ENCODE data around the gene KCNQ1.

Gene KCNQ1

DNA sequence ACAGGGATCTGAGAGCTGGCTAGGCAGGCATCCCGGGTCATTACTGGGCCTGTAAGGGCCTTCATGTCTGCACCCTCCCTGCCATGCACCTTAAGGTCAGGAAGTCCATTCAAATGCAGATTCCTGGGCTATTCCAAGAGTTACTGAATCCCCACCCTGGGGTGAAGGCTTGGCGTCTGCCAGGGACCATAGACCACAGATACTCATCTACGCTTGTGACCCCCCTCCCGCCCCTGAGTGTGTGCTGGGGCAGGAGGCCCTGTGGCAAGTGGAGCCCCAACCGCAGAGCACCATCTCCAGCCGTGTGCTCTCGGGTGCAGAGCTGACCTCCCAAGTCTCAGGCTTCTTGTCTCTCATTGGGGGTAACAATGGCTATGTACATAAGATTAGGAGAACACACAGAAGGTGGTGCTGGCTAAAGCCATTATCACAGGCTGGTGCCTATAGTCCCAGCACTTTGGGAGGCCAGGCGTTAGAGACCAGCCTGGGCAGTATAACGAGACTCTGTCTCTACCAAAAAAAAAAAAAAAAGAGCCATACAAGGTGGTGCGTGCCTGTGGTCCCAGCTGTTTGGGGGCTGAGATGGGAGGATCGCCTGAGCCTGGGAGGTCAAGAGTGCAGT, 274.1 kb downstream of the KCNQ1 start:
- DNase-seq = no peak
- Mint-ChIP-seq H3K4me3 (no peak overlapping the region), H3K4me1 (no peaks in the 10 kb centered on the region), H3K27me3 (peaks cover 3% of the 10 kb centered on the region), H3K27ac (no peak overlapping the region), H3K9me3 (no peaks in the 10 kb centered on the region), H3K36me3 (no peaks in the 10 kb centered on the region)
- CTCF ChIA-PET = no interaction called here

DNA sequence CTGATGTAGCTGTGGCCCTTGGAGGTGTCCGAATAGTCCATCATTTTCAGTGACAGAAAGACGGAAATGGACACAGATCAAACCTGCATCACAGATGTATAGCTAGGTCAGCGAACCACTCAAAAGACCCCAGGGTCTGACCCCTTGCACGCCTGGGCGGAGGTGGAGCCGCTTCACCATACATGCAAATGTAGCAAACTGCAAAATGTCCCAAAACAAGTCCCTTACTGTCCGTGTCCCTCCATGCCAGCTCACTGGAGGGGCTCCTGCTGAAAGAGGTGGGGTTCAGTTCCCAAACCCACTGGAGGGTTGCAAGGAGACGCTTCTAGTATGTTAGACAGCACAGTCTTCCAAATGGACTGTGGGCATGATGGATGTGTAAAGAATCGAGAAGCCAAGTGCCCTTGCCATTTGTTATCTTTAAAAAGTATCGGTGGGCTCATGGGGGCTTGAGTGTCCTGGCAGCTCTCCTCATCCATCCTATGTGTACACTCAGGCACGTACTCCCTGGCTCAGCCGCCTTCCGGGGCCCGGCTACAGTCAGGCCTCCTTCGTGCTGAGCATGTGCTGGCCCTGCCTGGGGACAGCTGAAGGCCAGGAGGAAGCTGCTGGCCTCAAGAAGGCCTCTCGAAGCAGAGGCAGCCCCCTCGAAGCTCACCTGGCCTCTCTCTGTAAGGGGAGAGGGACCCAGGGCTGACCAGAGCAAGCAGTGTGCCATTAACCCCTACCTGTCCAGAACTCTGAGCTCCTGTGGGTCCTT, 275.2 kb downstream of the KCNQ1 start:
- H3K9me3 Mint-ChIP-seq = no peaks in the 10 kb centered on the region
- no peaks in the 10 kb centered on the region for H3K4me1 Mint-ChIP-seq
- no peaks in the 10 kb centered on the region for H3K36me3 Mint-ChIP-seq
- no peak for DNase-seq
- peaks cover 3% of the 10 kb centered on the region for H3K27me3 Mint-ChIP-seq
- H3K4me3 Mint-ChIP-seq = no peak overlapping the region
- no peak overlapping the region for H3K27ac Mint-ChIP-seq
- CTCF ChIA-PET = no interaction called here

DNA sequence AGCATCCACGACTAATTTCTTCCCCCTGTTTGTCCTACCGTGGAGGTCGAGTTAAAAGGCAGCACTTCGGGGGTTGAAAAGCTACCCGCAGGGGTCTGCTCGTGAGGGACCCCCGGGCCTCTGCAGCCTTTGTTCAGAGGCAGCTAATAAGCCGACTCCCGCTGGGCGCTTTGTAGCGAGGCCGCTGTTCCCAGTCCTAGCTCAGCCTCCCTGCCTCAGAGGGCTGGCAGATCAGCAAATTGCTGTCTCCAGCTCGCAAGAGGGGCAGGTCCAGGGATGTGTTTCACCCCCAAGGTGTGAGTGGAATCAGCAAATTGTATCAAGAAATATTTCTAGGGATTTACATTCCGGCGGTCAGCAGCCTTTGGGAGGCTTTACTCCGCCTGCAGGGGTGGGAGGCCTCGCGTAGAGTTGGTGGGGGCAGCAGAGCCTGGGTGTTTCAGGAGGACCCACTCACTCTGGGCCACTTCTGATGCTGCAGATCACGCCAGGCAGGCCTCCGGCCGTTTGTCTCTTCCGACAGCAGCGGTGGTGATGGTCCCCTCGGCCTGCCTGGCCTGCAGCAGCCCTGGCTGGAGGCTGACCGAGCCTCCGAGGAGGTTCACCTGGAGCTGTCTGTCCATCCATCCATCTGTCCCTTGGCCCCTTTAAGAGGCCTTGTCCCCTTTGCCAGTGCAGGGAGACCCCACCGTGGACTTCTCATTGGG, 276.6 kb downstream of the KCNQ1 start:
- H3K4me3 Mint-ChIP-seq = no peak overlapping the region
- H3K27ac Mint-ChIP-seq = no peak overlapping the region
- no peaks in the 10 kb centered on the region for H3K9me3 Mint-ChIP-seq
- CTCF ChIA-PET = no interaction called here
- peaks cover 3% of the 10 kb centered on the region for H3K27me3 Mint-ChIP-seq
- no peak for DNase-seq
- H3K4me1 Mint-ChIP-seq = no peaks in the 10 kb centered on the region
- no peaks in the 10 kb centered on the region for H3K36me3 Mint-ChIP-seq

DNA sequence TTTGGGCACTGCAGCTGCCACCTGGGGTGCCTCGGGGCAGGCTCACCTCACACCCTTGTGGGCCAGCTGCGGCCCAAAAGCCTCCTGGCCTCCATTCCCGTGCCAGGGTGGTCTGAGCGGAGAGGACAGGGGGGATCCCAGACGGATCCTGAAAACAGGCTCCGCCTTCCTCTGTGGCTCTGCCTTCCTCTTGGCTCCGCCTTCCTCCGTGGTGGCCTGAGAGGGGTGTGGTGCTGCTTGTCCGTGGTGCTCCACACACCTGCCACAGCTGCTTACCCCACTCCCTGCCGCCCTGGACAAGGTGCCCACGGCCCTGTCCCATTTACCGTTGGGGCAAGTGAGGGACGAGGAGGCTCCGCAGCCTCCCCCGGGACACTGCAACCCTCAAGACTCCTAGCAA, 278.1 kb downstream of the KCNQ1 start:
- DNase-seq = no peak
- Mint-ChIP-seq H3K36me3 (no peaks in the 10 kb centered on the region), H3K27me3 (peaks cover 3% of the 10 kb centered on the region), H3K4me3 (no peak overlapping the region), H3K27ac (no peak overlapping the region), H3K4me1 (no peaks in the 10 kb centered on the region), H3K9me3 (no peaks in the 10 kb centered on the region)
- CTCF ChIA-PET = no interaction called here

DNA sequence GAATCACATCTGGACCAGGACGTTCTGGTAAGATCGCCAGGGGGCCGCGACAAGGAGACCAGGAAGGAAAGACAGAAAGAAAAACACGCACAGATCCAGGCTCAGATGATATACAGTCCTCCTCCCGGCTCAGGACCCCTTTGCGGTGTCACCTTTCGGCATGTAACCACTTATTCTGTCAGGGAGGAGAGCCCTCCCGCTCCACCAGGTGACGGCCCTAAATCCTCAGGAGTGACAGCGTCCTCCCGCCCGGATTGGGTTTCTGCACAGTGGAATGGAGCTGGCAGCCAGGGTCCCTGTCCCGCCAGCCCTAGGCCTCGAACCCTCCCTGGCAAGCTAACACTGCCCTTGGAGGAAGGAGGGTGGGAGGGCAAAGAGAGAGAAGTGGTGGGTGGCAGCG, 279.3 kb downstream of the KCNQ1 start:
- H3K4me3 Mint-ChIP-seq = no peak overlapping the region
- no peaks in the 10 kb centered on the region for H3K4me1 Mint-ChIP-seq
- H3K9me3 Mint-ChIP-seq = no peaks in the 10 kb centered on the region
- H3K36me3 Mint-ChIP-seq = no peaks in the 10 kb centered on the region
- H3K27ac Mint-ChIP-seq = no peak overlapping the region
- H3K27me3 Mint-ChIP-seq = no peaks in the 10 kb centered on the region
- CTCF ChIA-PET = no interaction called here
- DNase-seq = no peak

DNA sequence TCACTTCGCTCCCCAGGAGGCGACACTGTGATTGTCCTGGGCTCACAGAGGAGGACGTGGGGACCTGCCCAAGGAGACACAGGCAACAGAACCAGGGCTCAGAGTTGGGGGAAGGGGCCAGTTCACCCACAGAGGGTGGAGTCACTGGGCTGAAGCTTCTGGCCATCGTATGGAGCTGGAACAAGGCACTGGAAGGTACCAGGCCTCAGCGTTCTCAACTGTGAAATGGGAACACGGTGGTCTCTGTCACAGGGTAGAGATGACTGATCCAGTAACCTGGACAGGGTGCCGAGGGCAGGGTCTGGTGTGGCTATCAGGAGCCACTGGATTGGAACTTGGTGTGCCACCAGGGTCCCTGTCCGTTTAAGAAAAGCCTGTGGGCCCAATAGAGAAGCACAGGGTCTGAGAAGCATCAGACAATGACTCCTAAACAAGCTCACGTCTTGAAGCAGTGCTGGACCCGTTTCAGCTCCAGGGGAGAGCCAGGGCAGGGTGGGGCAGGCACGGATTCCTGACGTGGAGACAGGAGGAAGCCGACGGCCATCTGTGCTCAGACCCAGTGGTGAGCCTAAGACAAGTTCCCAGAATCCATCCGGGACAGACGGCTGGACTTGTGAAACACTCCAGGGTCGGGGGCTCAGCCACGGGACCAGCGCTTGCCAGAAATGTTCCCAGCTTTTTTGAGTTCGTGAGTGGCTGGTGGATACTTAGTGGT, 280.0 kb downstream of the KCNQ1 start:
- H3K9me3 Mint-ChIP-seq = no peaks in the 10 kb centered on the region
- H3K4me3 Mint-ChIP-seq = no peak overlapping the region
- H3K4me1 Mint-ChIP-seq = no peaks in the 10 kb centered on the region
- CTCF ChIA-PET = no interaction called here
- no peaks in the 10 kb centered on the region for H3K27me3 Mint-ChIP-seq
- no peak for DNase-seq
- no peak overlapping the region for H3K27ac Mint-ChIP-seq
- H3K36me3 Mint-ChIP-seq = no peaks in the 10 kb centered on the region

DNA sequence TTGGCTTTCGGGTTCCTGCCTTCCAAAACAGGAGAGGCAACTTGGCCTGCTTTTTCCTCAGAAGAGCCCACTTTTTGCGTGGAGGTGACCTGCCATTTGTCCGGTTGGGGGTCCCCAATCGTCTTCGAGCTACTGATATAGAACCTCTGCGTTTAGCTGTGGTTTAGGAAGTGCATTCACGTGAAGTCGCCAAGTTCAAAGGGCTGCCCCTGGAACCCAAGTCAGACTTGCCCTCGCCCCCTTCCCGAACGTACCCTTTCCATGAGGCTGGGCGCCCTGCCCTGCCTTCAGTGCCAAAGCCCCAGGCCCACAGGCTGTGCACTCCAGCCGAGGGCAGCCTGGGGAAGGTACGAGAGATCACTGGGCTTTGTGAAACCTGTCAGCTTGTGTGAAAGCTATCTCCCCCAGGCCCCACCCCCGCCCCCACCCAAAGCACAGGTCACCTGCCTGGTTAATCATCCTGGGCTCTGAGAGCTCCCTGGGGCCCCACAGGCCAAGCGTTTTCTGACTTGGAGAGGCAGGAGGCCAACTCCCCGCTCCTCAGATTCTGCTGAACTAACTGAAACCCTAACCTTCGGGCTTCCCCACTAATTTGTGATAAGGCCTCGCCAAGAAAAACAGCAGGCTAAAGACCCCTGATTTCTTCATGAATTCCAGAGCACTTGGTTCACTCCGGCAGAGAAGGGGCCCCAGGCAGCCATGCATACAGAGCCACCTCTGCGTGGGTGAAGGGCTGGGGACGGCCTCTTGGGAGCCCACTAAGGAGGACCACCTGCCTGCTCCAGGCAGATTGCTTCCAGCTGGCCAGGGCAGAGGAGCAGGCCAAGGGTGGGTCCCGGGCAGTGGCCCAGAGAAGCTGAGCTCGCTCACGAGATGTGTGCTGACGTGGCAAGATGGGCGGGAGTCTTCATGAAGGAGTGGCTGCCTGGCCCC, 280.8 kb downstream of the KCNQ1 start:
- H3K36me3 Mint-ChIP-seq = no peaks in the 10 kb centered on the region
- H3K27me3 Mint-ChIP-seq = no peaks in the 10 kb centered on the region
- CTCF ChIA-PET = no interaction called here
- H3K4me1 Mint-ChIP-seq = no peaks in the 10 kb centered on the region
- no peak for DNase-seq
- H3K9me3 Mint-ChIP-seq = no peaks in the 10 kb centered on the region
- H3K4me3 Mint-ChIP-seq = no peak overlapping the region
- H3K27ac Mint-ChIP-seq = no peak overlapping the region

DNA sequence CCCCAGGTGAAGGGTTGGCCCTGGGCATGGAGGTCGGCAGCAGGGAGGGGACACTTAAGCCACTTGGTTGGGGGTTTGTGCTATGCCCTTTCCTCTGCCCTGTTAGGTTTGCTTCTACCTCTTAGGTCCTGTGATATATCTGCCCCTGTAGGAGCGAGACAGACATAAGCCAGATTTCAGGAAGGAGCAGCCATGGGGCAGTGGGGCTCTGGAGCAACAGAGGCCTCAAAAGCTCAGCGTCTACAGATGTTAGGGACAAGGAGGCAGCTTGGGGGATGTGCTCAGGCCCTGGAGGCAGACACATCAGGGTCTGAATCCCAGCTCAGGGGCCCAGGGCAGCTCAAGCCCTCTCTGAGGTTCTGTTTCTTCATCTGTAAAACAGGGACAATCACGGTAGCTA, 282.2 kb downstream of the KCNQ1 start:
- Mint-ChIP-seq H3K36me3 (no peaks in the 10 kb centered on the region), H3K27me3 (no peaks in the 10 kb centered on the region), H3K4me3 (no peak overlapping the region), H3K4me1 (no peaks in the 10 kb centered on the region), H3K9me3 (no peaks in the 10 kb centered on the region), H3K27ac (no peak overlapping the region)
- no peak for DNase-seq
- CTCF ChIA-PET = interaction anchor here (1.0 kb wide), 1 partner anchor 10 kb away, joined by 3 read pairs; no protein-coding TSS in a partner anchor

DNA sequence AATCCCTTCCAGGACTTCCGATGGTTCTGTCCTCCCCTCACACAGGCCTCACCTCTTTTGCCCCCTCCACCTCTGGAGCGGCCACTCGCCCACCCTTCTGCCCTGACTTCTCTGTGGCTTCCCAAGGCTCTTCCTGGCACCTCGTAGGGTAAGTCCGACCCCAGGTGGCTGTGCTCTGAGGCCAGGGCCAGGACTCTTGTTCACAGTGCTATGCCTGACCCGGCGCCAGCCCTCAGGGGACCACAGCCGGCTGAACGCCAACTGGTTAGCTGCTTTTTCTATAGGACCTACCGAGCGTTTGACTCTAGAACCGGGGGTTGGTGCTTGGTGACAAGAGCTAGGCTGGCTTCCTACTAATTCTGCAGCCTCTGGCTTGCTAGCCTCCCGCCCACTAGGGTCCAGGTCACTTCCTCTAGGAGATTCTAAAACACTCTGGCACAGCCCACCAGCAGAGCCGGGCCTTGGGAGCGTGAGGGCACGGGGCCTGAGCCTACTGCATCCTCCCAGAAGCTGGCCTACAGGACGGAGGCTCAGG, 283.4 kb downstream of the KCNQ1 start:
- CTCF ChIA-PET = no interaction called here
- no peak overlapping the region for H3K27ac Mint-ChIP-seq

DNA sequence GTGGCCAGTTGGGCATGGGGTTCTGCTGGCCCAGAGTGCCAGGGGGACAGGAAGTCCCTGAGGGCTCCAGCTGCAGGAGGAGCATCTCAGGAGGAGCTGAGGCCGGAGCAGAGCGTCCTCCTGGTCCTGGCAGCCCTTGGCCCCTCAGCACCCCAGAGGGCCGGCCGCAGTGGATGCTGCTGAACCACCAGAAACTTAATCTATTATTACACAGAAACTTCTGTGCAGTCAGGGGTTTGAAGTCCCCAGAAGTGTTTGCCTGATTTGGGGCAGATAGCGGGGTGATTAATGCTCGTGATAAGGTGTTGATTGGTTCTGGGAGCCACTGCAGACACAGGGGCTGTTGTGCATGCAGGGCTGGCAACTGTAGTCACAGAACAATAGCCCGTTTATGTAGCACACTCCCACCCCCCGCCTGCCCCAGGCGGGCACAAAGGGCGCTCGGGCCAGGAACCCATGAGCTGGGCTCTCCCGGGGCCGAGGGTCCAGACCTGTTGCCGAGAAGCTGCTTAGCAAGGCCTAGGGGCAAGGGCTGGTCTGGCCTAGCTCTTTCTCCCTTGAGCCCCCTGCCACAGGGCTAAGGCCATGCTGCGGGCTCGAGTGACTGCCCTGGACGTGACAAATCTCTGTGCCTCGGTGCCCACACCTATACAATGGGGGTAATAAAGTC, 284.0 kb downstream of the KCNQ1 start:
- Mint-ChIP-seq H3K36me3 (no peaks in the 10 kb centered on the region), H3K4me1 (no peaks in the 10 kb centered on the region), H3K27me3 (no peaks in the 10 kb centered on the region), H3K9me3 (no peaks in the 10 kb centered on the region), H3K4me3 (no peak overlapping the region), H3K27ac (no peak overlapping the region)
- CTCF ChIA-PET = no interaction called here
- DNase-seq = no peak

More for the DNA sequence above, 283.4 kb downstream of the KCNQ1 start:
- Mint-ChIP-seq H3K9me3 (no peaks in the 10 kb centered on the region), H3K4me3 (no peak overlapping the region), H3K27me3 (no peaks in the 10 kb centered on the region), H3K4me1 (no peaks in the 10 kb centered on the region), H3K36me3 (no peaks in the 10 kb centered on the region)
- no peak for DNase-seq

DNA sequence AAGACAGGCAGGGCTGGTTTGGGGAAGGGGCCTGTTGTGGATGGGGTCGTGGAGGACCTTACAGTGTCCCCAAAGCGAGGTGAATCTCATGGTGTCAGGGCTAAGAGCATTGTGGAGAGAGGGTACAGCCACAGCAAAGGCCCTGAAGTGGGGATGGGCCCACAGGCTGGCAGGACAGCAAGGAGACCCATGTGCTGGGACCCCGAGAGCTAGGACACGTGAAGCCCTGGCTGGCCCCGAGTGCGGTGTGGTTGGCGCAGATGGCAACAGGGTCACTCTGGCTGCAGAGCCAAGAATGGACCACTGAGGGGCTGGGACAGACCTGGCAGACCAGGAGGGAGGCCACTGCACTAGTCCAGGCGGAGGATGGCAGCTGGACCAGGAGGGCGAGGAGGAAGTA, 285.0 kb downstream of the KCNQ1 start:
- CTCF ChIA-PET = no interaction called here
- Mint-ChIP-seq H3K27ac (no peak overlapping the region), H3K36me3 (no peaks in the 10 kb centered on the region)

DNA sequence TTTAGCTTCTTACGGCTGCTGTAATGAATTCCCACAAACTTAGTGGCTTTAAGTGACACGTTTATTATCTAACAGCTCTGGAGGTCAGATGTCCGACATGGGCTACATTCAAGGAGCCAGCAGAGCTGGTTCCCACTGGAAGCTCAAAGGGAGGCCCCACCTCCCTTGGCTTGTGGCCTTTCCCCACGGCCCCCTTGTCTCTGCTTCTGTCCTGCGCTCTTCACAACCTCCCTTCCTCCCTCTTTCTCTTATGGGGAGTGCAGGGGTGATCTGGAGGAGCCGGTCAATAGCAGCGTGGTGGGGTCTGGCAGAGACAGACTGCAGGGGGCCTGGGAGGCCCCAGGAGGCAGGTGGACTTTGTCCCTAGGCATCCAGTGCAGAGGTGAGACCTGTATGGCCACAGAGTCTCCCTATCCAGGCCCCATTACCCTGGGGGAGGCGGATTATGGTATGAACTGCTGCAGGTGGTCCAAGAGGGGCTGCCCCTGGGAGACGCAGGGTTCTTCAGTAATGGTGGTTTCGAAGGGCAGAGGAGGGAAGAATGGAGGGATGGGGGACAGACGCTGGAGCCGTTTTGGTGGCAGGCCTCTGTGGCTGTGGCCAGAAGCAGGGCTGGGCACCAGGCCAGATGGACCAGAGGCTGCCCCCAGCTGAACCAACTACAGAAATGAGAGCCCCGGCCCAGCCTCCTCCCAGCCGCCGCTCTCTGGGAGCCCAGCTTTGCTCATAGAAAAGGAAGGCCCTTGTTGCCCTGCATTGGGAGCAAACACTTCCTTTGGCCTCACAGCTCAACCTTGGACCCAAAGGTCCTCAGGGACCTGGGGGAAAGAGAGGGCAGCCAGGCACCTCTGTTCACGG, 285.7 kb downstream of the KCNQ1 start:
- H3K4me1 Mint-ChIP-seq = no peaks in the 10 kb centered on the region
- H3K36me3 Mint-ChIP-seq = no peaks in the 10 kb centered on the region
- H3K4me3 Mint-ChIP-seq = no peak overlapping the region
- no peaks in the 10 kb centered on the region for H3K9me3 Mint-ChIP-seq
- no peaks in the 10 kb centered on the region for H3K27me3 Mint-ChIP-seq
- CTCF ChIA-PET = no interaction called here
- no peak overlapping the region for H3K27ac Mint-ChIP-seq
- DNase-seq = no peak

More for the DNA sequence above, 285.0 kb downstream of the KCNQ1 start:
- H3K4me1 Mint-ChIP-seq = no peaks in the 10 kb centered on the region
- H3K9me3 Mint-ChIP-seq = no peaks in the 10 kb centered on the region
- H3K4me3 Mint-ChIP-seq = no peak overlapping the region
- H3K27me3 Mint-ChIP-seq = no peaks in the 10 kb centered on the region
- no peak for DNase-seq

Data from activated naive CD4-positive, alpha-beta T cell treated with anti-CD3 and anti-CD28 coated beads, Interleukin-2, amount 10 ng/mL, durations not matched to agents 7 days and 5 days (primary cell).